Activated CD4-positive, alpha-beta memory T cell treated with anti-CD3 and anti-CD28 coated beads for 36 hours (primary cell): ENCODE results near the gene DCST2. TPM values are rescaled to one million over a fixed set of nuclear protein-coding genes. Genes with fewer than 3 reads are reported as not detected.
"Not testable (repeated sequence)": the region's sequence is repeated elsewhere in the genome, so short reads cannot be mapped to it uniquely, and the experiment has no call there.

Experiments used
- CTCF ChIA-PET: fragments of 350-600 bp; sonication (Branson Sonifier 250); formaldehyde crosslinking; loops from one replicate; lab custom pipeline; 2021; ENCODE audit warnings: antibody characterized with exemption, inconsistent platforms; lab: Charles Lee
- POLR2A ChIA-PET: fragments of 350-600 bp; sonication (Branson Sonifier 250); formaldehyde crosslinking; loops from one replicate; lab custom pipeline; 2021; ENCODE audit warnings: antibody characterized with exemption; lab: Charles Lee
- DNase-seq: peaks from one replicate; pipeline ENCODE4 v3.0.0-alpha.2; 2020
- H3K27ac Mint-ChIP-seq: one replicate; pipeline ENCODE4 v1.8.0; 2021; ENCODE audit warnings: mixed read lengths
- H3K27me3 Mint-ChIP-seq: one replicate; pipeline ENCODE4 v1.8.0; 2021; ENCODE audit warnings: mixed read lengths
- H3K36me3 Mint-ChIP-seq: one replicate; pipeline ENCODE4 v1.8.0; 2021; ENCODE audit warnings: mixed read lengths
- H3K4me1 Mint-ChIP-seq: one replicate; pipeline ENCODE4 v1.8.0; 2021; ENCODE audit warnings: low read depth, mixed read lengths
- H3K4me3 Mint-ChIP-seq: one replicate; pipeline ENCODE4 v1.8.0; 2021; ENCODE audit warnings: mild to moderate bottlenecking, mixed read lengths
- H3K9me3 Mint-ChIP-seq: one replicate; pipeline ENCODE4 v1.8.0; 2021; ENCODE audit warnings: mixed read lengths
- intact Hi-C: fragments of 100-400 bp; cut with micrococcal nuclease; formaldehyde crosslinking; loops from one replicate; pipeline ENCODE4 v1.15.1; 2023
- total RNA-seq, 2 experiments: library from RNA; stranded (reverse); gene quantifications; one replicate each; pipeline ENCODE4 v1.2.3, GENCODE V29; 2021

DCST2 gene
- total RNA-seq, 2 experiments from 2014 or later = 1.1 to 1.3 TPM

- Mint-ChIP-seq H3K36me3 (peaks cover 8% of the 10 kb centered on the region), H3K27ac (peak overlapping the region; percentile 95), H3K27me3 (no peaks in the 10 kb centered on the region), H3K4me3 (peak overlapping the region; percentile 94), H3K4me1 (peaks cover 40% of the 10 kb centered on the region), H3K9me3 (no peaks in the 10 kb centered on the region)
- POLR2A ChIA-PET = interaction anchor here (0.7 to 4.2 kb wide), 9 partner anchors 7 to 134 kb away, joined by 3 to 35 read pairs (median 11); partner anchors contain the start of genes CKS1B, FLAD1, PBXIP1 and PYGO2
- CTCF ChIA-PET = interaction anchor here (0.9 to 9.4 kb wide), 12 partner anchors 8 to 84 kb away, joined by 3 to 144 read pairs (median 17); partner anchors contain the start of genes CKS1B, FLAD1, PBXIP1 and PMVK
- DNase-seq = peak; percentile 94
- intact Hi-C loops = loop anchor here (1.0 to 10.0 kb wide), 11 partner anchors 18 to 1346 kb away; partner anchors contain the start of genes ADAR, ASH1L, CKS1B and FLAD1
Observed at GRCh38 chr1:155000726-155001424, 32.7 kb downstream of the DCST2 start.

- Mint-ChIP-seq H3K27ac (peak overlapping the region; percentile 95), H3K9me3 (no peaks in the 10 kb centered on the region), H3K4me3 (peak overlapping the region; percentile 94), H3K27me3 (no peaks in the 10 kb centered on the region), H3K36me3 (peaks cover 8% of the 10 kb centered on the region), H3K4me1 (peaks cover 35% of the 10 kb centered on the region)
- CTCF ChIA-PET = interaction anchor here (0.5 to 9.4 kb wide), 14 partner anchors 8 to 132 kb away, joined by 3 to 144 read pairs (median 16); partner anchors contain the start of genes CKS1B, FLAD1, PBXIP1 and PMVK
- POLR2A ChIA-PET = interaction anchor here (1.0 to 4.2 kb wide), 8 partner anchors 8 to 135 kb away, joined by 3 to 35 read pairs (median 15); partner anchors contain the start of genes CKS1B, FLAD1, PBXIP1 and PYGO2
- no peak for DNase-seq
- intact Hi-C loops = loop anchor here (1.0 to 10.0 kb wide), 8 partner anchors 26 to 1346 kb away; partner anchors contain the start of genes ADAR, ASH1L, CKS1B and KRTCAP2
Observed at GRCh38 chr1:155000411-155000725, 33.2 kb downstream of the DCST2 start.

DNA sequence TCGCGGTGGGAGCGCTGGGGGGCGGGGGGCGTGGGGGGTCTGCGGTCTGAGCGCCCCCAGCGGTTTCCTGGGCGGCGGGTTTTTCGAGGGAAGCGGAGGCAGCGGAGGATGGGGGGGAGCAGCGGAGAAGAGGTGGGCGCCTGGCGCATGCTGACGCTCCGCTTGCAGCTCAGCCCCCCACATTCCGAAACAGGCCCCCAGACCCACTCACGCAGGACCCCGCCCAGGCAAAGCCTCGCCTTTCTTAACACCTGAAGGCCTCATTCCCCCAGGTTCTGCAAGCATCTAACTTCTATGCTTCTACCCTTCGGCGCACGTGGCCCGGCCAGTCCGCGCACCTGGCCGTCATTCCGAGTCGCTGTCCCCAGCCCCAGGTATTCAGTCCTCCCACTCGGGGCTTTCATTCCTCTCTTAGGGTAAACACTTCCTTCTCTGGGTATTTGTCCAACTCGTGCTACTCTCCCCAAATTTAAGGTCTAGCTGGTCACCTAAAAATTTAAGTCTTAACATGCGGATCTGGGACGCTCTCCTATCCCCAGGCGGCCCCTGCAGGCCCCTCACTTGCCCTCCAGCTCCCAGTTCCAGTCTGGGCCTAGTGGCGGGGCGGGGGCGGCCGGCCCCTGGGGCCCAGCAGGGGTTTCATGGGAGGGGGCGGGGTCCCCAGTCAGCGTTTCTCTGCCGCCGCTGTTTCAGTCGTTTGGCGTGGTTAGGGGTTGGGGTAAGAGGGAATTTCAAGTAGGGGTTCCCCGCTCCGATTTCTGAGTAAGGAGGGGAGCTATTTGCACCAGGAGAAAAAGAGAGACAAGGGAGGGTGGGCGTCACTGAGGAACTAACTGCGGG lies 33.8 kb downstream of the DCST2 start:
- intact Hi-C loops = loop anchor here (1.0 to 10.0 kb wide), 8 partner anchors 25 to 1345 kb away; partner anchors contain the start of genes ADAR, ASH1L, CKS1B and KRTCAP2
- Mint-ChIP-seq H3K27ac (peak overlapping the region; percentile 95), H3K27me3 (no peaks in the 10 kb centered on the region), H3K4me3 (peak overlapping the region; percentile 94), H3K36me3 (peaks cover 8% of the 10 kb centered on the region), H3K4me1 (peaks cover 32% of the 10 kb centered on the region), H3K9me3 (no peaks in the 10 kb centered on the region)
- POLR2A ChIA-PET = interaction anchor here (1.0 to 4.2 kb wide), 10 partner anchors 8 to 135 kb away, joined by 3 to 35 read pairs (median 11); partner anchors contain the start of genes CKS1B, FLAD1, PBXIP1 and PYGO2
- DNase-seq = peak; percentile 85
- CTCF ChIA-PET = interaction anchor here (0.5 to 9.4 kb wide), 24 partner anchors 9 to 440 kb away, joined by 3 to 144 read pairs (median 7); partner anchors contain the start of genes CKS1B, FLAD1, KRTCAP2 and PBXIP1

DNA sequence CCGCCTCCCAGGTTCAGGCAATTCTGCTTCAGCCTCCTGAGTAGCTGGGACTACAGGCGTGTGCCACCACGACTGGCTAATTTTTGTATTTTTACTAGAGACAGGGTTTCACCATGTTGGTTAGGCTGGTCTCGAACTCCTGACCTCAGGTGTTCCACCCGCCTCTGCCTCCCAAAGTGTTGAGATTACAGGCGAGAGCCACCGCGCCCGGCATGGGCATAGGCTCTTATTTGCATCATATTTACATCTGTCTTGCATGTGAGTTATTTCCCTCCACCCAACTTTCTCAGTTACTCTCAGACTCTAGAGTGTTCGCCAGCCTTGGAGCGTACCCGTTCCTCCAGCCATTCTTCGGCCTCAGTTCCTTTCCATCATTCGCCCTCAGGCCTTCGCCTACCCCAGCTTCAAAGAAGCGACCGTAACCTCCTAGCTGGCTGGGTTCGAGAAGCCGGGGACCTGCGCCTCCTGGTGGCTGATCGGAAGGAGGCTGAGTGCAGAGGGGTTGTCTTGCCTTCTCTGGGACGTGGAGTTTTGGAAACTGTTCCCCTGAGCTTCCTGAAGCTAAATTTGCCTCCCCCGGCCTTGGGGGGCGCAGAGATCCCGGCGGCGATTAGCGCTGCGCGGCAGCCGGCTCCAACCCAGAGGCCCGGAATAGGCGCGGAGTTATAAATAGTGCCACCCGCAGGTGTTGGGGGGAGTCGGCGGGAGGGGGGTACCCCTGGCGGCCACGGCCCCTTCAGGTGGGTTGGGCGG lies 34.6 kb downstream of the DCST2 start:
- intact Hi-C loops = no loop called here
- H3K4me3 Mint-ChIP-seq = peak overlapping the region; percentile 94
- H3K9me3 Mint-ChIP-seq = no peaks in the 10 kb centered on the region
- peaks cover 8% of the 10 kb centered on the region for H3K36me3 Mint-ChIP-seq
- peaks cover 24% of the 10 kb centered on the region for H3K4me1 Mint-ChIP-seq
- H3K27me3 Mint-ChIP-seq = no peaks in the 10 kb centered on the region
- H3K27ac Mint-ChIP-seq = peak overlapping the region; percentile 85
- ChIA-PET POLR2A (interaction anchor here (0.8 to 4.2 kb wide), 10 partner anchors 9 to 329 kb away, joined by 3 to 35 read pairs (median 11); partner anchors contain the start of genes CKS1B, FLAD1, PBXIP1 and PYGO2), CTCF (interaction anchor here (0.6 to 9.4 kb wide), 23 partner anchors 10 to 439 kb away, joined by 3 to 144 read pairs (median 9); partner anchors contain the start of genes CKS1B, FLAD1, KRTCAP2 and PBXIP1)
- peak; percentile 87 for DNase-seq

DNA sequence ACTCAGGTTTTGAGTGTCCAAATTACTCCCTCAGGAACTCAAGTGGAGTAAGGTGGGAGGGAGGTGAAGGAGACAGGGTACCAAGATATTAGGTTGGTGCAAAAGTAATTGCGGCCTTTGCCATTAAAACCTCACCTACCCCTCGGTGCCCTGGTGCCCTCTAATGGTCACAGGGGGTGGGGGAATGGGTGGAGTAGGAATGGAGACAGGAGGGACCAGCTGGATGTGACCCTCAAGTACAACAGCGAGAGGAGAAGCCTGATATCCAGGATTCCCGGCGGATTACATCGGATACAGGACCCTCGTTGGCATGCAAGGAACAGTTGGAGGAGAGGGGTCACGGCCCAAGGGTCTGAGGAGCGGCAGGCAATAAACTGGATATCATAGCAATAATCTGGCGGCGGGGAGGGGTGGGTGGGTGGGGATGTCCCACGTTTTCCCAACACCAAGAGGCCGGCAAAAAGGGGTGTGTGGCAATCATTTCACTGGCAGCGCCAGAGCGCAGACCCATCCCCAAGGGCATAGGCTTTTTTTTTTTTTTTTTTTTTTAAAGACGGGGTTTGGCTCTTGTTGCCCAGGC lies 35.3 kb downstream of the DCST2 start:
- Mint-ChIP-seq H3K4me3 (peak overlapping the region; percentile 56), H3K4me1 (peaks cover 24% of the 10 kb centered on the region), H3K27me3 (no peaks in the 10 kb centered on the region), H3K9me3 (no peaks in the 10 kb centered on the region), H3K36me3 (peaks cover 4% of the 10 kb centered on the region), H3K27ac (peak overlapping the region; percentile 66)
- ChIA-PET POLR2A (interaction anchor here (0.8 to 4.2 kb wide), 9 partner anchors 10 to 328 kb away, joined by 3 to 35 read pairs (median 11); partner anchors contain the start of genes CKS1B, FLAD1 and PBXIP1), CTCF (interaction anchor here (0.6 to 9.4 kb wide), 23 partner anchors 10 to 438 kb away, joined by 3 to 144 read pairs (median 9); partner anchors contain the start of genes CKS1B, FLAD1, PBXIP1 and PMVK)
- DNase-seq = no peak
- intact Hi-C loops = no loop called here

- ChIA-PET CTCF (interaction anchor here (1.1 to 9.4 kb wide), 11 partner anchors 10 to 90 kb away, joined by 3 to 144 read pairs (median 5); partner anchors contain the start of genes CKS1B, FLAD1, PBXIP1 and PYGO2), POLR2A (interaction anchor here (0.9 to 5.0 kb wide), 4 partner anchors 11 to 19 kb away, joined by 3 to 35 read pairs (median 12); partner anchors contain the start of gene FLAD1)
- no peak for DNase-seq
- H3K9me3 Mint-ChIP-seq = no peaks in the 10 kb centered on the region
- H3K27me3 Mint-ChIP-seq = no peaks in the 10 kb centered on the region
- peaks cover 2% of the 10 kb centered on the region for H3K36me3 Mint-ChIP-seq
- H3K27ac Mint-ChIP-seq = peak overlapping the region; percentile 14
- H3K4me1 Mint-ChIP-seq = peaks cover 24% of the 10 kb centered on the region
- H3K4me3 Mint-ChIP-seq = no peak overlapping the region
- intact Hi-C loops = no loop called here
Observed at GRCh38 chr1:154996966-154997701, 36.4 kb downstream of the DCST2 start.

GRCh38 chr1:154995301-154995983 lies 38.1 kb downstream of the DCST2 start:
- CTCF ChIA-PET = interaction anchor here (0.7 to 9.4 kb wide), 9 partner anchors 8 to 326 kb away, joined by 3 to 144 read pairs (median 3); partner anchors contain the start of genes CKS1B, FLAD1, PBXIP1 and SHC1
- not testable (repeated sequence) for H3K9me3 Mint-ChIP-seq, H3K4me3 Mint-ChIP-seq

GRCh38 chr1:154994591-154994990 lies 39.0 kb downstream of the DCST2 start:
- intact Hi-C loops = no loop called here
- Mint-ChIP-seq H3K9me3 (no peaks in the 10 kb centered on the region), H3K4me3 (no peak overlapping the region), H3K4me1 (peaks cover 20% of the 10 kb centered on the region), H3K27ac (no peak overlapping the region), H3K36me3 (peaks cover 12% of the 10 kb centered on the region), H3K27me3 (no peaks in the 10 kb centered on the region)
- DNase-seq = no peak
- ChIA-PET POLR2A (interaction anchor here (0.6 to 5.0 kb wide), 7 partner anchors 10 to 643 kb away, joined by 3 to 19 read pairs (median 4); partner anchors contain the start of genes CKS1B, FLAD1 and PBXIP1), CTCF (interaction anchor here (0.9 to 9.4 kb wide), 5 partner anchors 11 to 67 kb away, joined by 3 to 144 read pairs (median 7); partner anchors contain the start of genes FLAD1 and PBXIP1)

More at GRCh38 chr1:154995301-154995983, 38.1 kb downstream of the DCST2 start:
- H3K27me3 Mint-ChIP-seq, H3K27ac Mint-ChIP-seq, intact Hi-C loops, DNase-seq, H3K36me3 Mint-ChIP-seq: not testable (repeated sequence)
- H3K4me1 Mint-ChIP-seq = peaks cover 24% of the 10 kb centered on the region
- POLR2A ChIA-PET = interaction anchor here (1.8 to 5.0 kb wide), 2 partner anchors 10 to 21 kb away, joined by 6 to 19 read pairs; no protein-coding TSS in a partner anchor

DNA sequence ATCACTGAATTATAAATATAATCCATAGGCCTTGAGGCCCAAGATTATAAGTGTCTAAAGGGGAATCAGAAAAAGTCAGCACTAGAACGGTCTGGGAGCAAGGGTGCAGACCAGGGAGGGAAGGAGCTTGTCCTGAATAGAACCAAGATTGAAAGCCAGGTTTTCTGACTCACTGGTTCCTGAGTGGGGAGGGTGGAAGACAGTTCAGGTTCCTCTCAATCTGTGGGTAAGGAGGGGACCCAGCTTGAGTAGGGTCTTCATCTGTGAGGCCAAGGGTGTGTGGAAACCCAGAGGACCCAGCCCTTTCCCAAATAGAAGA lies 39.4 kb downstream of the DCST2 start:
- CTCF ChIA-PET = interaction anchor here (0.9 to 9.4 kb wide), 6 partner anchors 11 to 91 kb away, joined by 3 to 144 read pairs (median 6); partner anchors contain the start of genes FLAD1 and PBXIP1
- Mint-ChIP-seq H3K4me3 (no peak overlapping the region), H3K27me3 (no peaks in the 10 kb centered on the region), H3K27ac (no peak overlapping the region), H3K4me1 (peaks cover 19% of the 10 kb centered on the region), H3K36me3 (peaks cover 12% of the 10 kb centered on the region), H3K9me3 (no peaks in the 10 kb centered on the region)
- POLR2A ChIA-PET = interaction anchor here (0.6 to 5.0 kb wide), 8 partner anchors 10 to 643 kb away, joined by 3 to 19 read pairs (median 4); partner anchors contain the start of genes CKS1B, FLAD1 and PBXIP1
- no peak for DNase-seq
- intact Hi-C loops = no loop called here
